ENCODE results near the gene COX6A2.

DNA sequence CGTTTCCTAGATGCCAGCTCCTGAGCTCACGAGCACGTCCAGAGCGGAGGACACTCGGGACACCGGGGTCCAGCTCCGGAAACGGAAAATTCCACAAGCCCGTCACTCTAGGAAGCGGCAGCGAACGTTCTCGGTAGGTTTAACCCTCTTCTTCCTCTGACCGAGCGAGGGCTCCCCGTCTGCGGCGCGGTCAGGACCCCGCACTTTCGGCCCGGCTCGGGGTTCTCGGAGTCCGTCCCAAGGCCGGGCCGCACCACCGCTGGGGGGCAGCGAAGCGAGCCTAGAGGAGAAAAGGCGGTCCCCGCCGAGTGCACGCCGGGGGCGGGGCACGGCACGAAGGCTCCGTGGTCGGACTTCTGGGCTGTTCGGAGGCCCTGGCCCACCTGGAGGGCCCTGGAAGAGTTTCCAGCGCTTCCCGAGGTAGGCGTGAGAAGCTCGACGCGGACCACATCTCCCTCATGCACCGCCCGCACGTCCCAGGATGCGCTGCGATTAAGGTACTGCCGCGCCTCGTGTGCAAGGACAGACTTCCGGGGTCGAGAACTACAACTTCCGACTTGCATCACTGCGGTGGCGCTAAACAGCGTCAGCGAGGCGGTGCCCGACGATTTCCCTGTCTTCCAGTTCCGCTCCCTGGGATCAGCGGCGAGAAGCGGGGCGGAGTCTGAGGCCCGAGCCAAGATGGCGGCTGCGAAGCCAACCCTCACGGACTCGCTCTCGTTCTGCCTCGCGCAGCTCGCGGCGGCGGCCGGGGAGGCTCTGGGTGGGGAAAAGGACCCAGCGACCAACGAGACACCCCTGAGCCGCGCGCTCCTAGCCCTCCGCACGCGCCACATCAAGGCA lies 30.9 kb upstream of the COX6A2 start, which contains the start of gene ARMC5:
- TF ChIP-seq EZH2phosphoT487 (IDR thresholded peaks at IDR 0.05; ENCODE audit: insufficient read depth, low read depth) (no peak), EZH2 (IDR thresholded peaks at IDR 0.05; ENCODE audit: insufficient read depth, poor library complexity, severe bottlenecking) (no peak)

All from GM23248 (cell line).